HepG2 (cell line): Measurements from ENCODE around the gene CIB2. TPM values are rescaled to one million over a fixed set of nuclear protein-coding genes. Genes with fewer than 3 reads are reported as not detected.
A peak's percentile ranks its signal among the peaks of the same experiment; 100 is the strongest.

Source experiments
- BRF2 ChIP-seq: sonication (generic); formaldehyde crosslinking; IDR thresholded peaks from 2 replicates; pipeline ENCODE4 v1.8.1; 2022; ENCODE audit warnings: mild to moderate bottlenecking, missing genetic modification reagents
- FIP1L1 ChIP-seq: fragments of 200-400 bp; formaldehyde crosslinking; IDR thresholded peaks from 2 replicates; pipeline ENCODE4 v1.6.1; 2018; ENCODE audit warnings: low read depth, mild to moderate bottlenecking, low read length, moderate library complexity, borderline replicate concordance; ENCODE audit not compliant: insufficient read depth
- FOXC1 ChIP-seq: sonication (generic); formaldehyde crosslinking; IDR thresholded peaks from 2 replicates; pipeline ENCODE4 v1.8.0; 2022; ENCODE audit warnings: mild to moderate bottlenecking, missing genetic modification reagents, borderline replicate concordance
- HDAC1 ChIP-seq: sonication (generic); formaldehyde crosslinking; IDR thresholded peaks from 2 replicates; pipeline ENCODE4 v1.5.1; 2020; ENCODE audit warnings: mild to moderate bottlenecking, missing genetic modification reagents
- HOMEZ ChIP-seq: IDR thresholded peaks from 2 replicates; pipeline ENCODE4 v1.6.1; 2016; ENCODE audit warnings: low read depth
- NR2F1 ChIP-seq, 2 experiments: fragments of 450-650 bp in 1 of 2; formaldehyde crosslinking in 1 of 2; IDR thresholded peaks; 2 replicates each; pipeline versions ENCODE4 v1.5.0 to v1.6.1; 2016 to 2020; ENCODE audit warnings: mild to moderate bottlenecking in 1 of 2, missing compliant biosample characterization in 1 of 2, missing genetic modification reagents in 1 of 2, moderate library complexity in 1 of 2
- PBX3 ChIP-seq: sonication (generic); formaldehyde crosslinking; IDR thresholded peaks from 2 replicates; pipeline ENCODE4 v1.8.1; 2023; ENCODE audit warnings: missing genetic modification reagents, inconsistent platforms, borderline replicate concordance
- SUZ12 ChIP-seq: fragments of 150-350 bp; IDR thresholded peaks from 2 replicates; pipeline ENCODE4 v1.6.1; 2014; ENCODE audit warnings: low read depth, low read length
- TCF7 ChIP-seq: sonication (generic); IDR thresholded peaks from 2 replicates; pipeline ENCODE4 v1.6.1; 2016; ENCODE audit warnings: antibody characterized with exemption, low read depth
- TFE3 ChIP-seq: IDR thresholded peaks from 2 replicates; pipeline ENCODE4 v1.6.1; 2016
- ZBTB33 ChIP-seq: sonication (generic); formaldehyde crosslinking; IDR thresholded peaks from 2 replicates; pipeline ENCODE4 v1.4.0; 2020; ENCODE audit warnings: missing genetic modification reagents
- ZBTB37 ChIP-seq: sonication (generic); formaldehyde crosslinking; IDR thresholded peaks from 2 replicates; pipeline ENCODE4 v1.4.0; 2020; ENCODE audit warnings: mild to moderate bottlenecking, missing genetic modification reagents
- ZFP1 ChIP-seq: IDR thresholded peaks from 2 replicates; pipeline ENCODE4 v1.6.1; 2016
- ZNF547 ChIP-seq: sonication (generic); formaldehyde crosslinking; IDR thresholded peaks from 2 replicates; pipeline ENCODE4 v1.5.1; 2020; ENCODE audit warnings: mild to moderate bottlenecking, missing genetic modification reagents
- ZNF619 ChIP-seq: sonication (generic); formaldehyde crosslinking; IDR thresholded peaks from 2 replicates; pipeline ENCODE4 v1.4.0; 2020; ENCODE audit warnings: mild to moderate bottlenecking, missing genetic modification reagents
- ZNF7 ChIP-seq: IDR thresholded peaks from 2 replicates; pipeline ENCODE4 v1.6.1; 2016; ENCODE audit warnings: missing biosample characterization, missing genetic modification reagents
- ZNF766 ChIP-seq: sonication (generic); formaldehyde crosslinking; IDR thresholded peaks from 2 replicates; pipeline ENCODE4 v1.5.0; 2020; ENCODE audit warnings: missing genetic modification reagents, borderline replicate concordance
- ZNF770 ChIP-seq: sonication (generic); formaldehyde crosslinking; IDR thresholded peaks from 2 replicates; pipeline ENCODE4 v1.5.0; 2020; ENCODE audit warnings: mild to moderate bottlenecking, missing genetic modification reagents
- polyA plus RNA-seq, 8 experiments: library from polyadenylated mRNA; depleted of rRNA in 3 of 8; stranded (reverse) in 7 of 8; unstranded in 1 of 8; fragments of >200 nt; fragmentation: Illumina TruSeq in 4 of 8; extraction: Trizol in 4 of 8; gene quantifications; 2 replicates each; pipeline versions ENCODE4 v1.2.1 to v1.2.3, GENCODE V29; 2011 to 2016; ENCODE audit warnings: low read depth in 4 of 8, missing spikeins in 1 of 8, mixed read lengths in 1 of 8; ENCODE audit not compliant: insufficient read depth in 1 of 8
- total RNA-seq, 5 experiments: library from RNA; depleted of rRNA; stranded (reverse); fragments of >200 nt; fragmentation: Illumina TruSeq; extraction: Trizol; gene quantifications; 2 replicates each; pipeline ENCODE4 v1.2.3, GENCODE V29; 2016; ENCODE audit warnings: low read depth in 1 of 5

The CIB2 gene
- total and polyA plus RNA-seq, 2 of the 13 experiments (the other 11 are each of a cell fraction or from before 2014, with no cell fraction given), result 1.4 to 1.5 TPM

- no peak for TF ChIP-seq HOMEZ
- TF ChIP-seq ZBTB33 (CRISPR knock-in tag), result no peak
- peak; percentile 79 for TF ChIP-seq HDAC1 (CRISPR knock-in tag)
- TF ChIP-seq ZNF619 (CRISPR knock-in tag), result no peak
- TF ChIP-seq NR2F1 (CRISPR knock-in tag; IDR thresholded peaks at IDR 0.05), result no peak
- no peak for TF ChIP-seq SUZ12
- no peak for TF ChIP-seq FIP1L1
- TF ChIP-seq TFE3 (CRISPR knock-in tag), result no peak
- no peak for TF ChIP-seq ZNF770 (CRISPR knock-in tag)
- TF ChIP-seq BRF2, result no peak
- TF ChIP-seq ZBTB37, result no peak
- no peak for TF ChIP-seq ZFP1 (CRISPR knock-in tag)
- no peak for TF ChIP-seq ZNF7
- TF ChIP-seq PBX3 (CRISPR knock-in tag), result no peak
- TF ChIP-seq TCF7, result no peak
- no peak for TF ChIP-seq FOXC1 (CRISPR knock-in tag)
- TF ChIP-seq ZNF766 (CRISPR knock-in tag), result peak; percentile 67; the same call in 1 of the 2 replicates
- peak; percentile 49 for TF ChIP-seq ZNF547 (CRISPR knock-in tag)
These were observed at the start of gene CIB2 (continued) for GRCh38 chr15:78131295-78132061.
